ENCODE data around the gene SERPINF2.

The SERPINF2 gene

GRCh38 chr17:1745513-1746020 lies 2.9 kb downstream of the SERPINF2 start:
- no peak for TF ChIP-seq POLR2AphosphoS5 (IDR thresholded peaks at IDR 0.05; ENCODE audit: low read depth, low read length)
- no peak for TF ChIP-seq SPI1 (IDR thresholded peaks at IDR 0.05; ENCODE audit: low read depth, low read length)
- TF ChIP-seq POU2F2 (IDR thresholded peaks at IDR 0.05; ENCODE audit: low read depth, low read length) = no peak
- TF ChIP-seq PAX5 (IDR thresholded peaks at IDR 0.05; ENCODE audit: insufficient read depth, low read length, severe bottlenecking) = no peak
- TF ChIP-seq TAF1 (IDR thresholded peaks at IDR 0.05; ENCODE audit: low read depth, low read length) = no peak
- TF ChIP-seq POLR2A (IDR thresholded peaks at IDR 0.05; ENCODE audit: low read depth, low read length) = no peak
- DNase-seq (ENCODE audit: insufficient read length, low spot score) = no peak

GRCh38 chr17:1746975-1747543 lies 4.4 kb downstream of the SERPINF2 start:
- DNase-seq (ENCODE audit: insufficient read length, low spot score) (no peak), FAIRE-seq (no peak)
- no peak for TF ChIP-seq PAX5 (IDR thresholded peaks at IDR 0.05; ENCODE audit: insufficient read depth, low read length, severe bottlenecking)
- no peak for TF ChIP-seq POLR2A (IDR thresholded peaks at IDR 0.05; ENCODE audit: low read depth, low read length)
- TF ChIP-seq POU2F2 (IDR thresholded peaks at IDR 0.05; ENCODE audit: low read depth, low read length) = no peak
- no peak for TF ChIP-seq POLR2AphosphoS5 (IDR thresholded peaks at IDR 0.05; ENCODE audit: low read depth, low read length)
- TF ChIP-seq TAF1 (IDR thresholded peaks at IDR 0.05; ENCODE audit: low read depth, low read length) = no peak
- no peak for TF ChIP-seq SPI1 (IDR thresholded peaks at IDR 0.05; ENCODE audit: low read depth, low read length)

More at GRCh38 chr17:1745513-1746020, 2.9 kb downstream of the SERPINF2 start:
- no peak for FAIRE-seq

DNA sequence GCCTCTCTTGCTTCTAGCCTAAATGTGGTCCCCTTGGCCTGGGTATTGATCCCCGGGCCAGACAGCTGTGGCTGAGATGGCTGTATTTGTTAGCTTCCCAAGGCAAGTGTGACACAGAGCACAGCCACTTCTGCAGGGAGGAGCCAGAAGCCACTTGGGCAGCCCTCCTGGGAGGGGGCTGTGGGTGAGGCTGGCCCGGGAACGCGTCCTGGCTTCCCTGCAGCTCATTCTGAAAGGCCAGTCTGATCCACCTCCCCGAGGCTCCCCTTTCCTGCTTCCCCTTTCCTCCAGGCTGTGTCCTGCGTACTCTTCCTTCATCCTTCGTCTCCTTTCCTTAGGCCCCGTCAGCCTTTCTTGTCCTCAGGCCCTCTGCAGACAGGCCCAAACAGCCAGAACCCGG lies 8.0 kb downstream of the SERPINF2 start:
- DNase-seq (ENCODE audit: insufficient read length, low spot score) = no peak
- TF ChIP-seq PAX5 (IDR thresholded peaks at IDR 0.05; ENCODE audit: insufficient read depth, low read length, severe bottlenecking) (no peak), SPI1 (IDR thresholded peaks at IDR 0.05; ENCODE audit: low read depth, low read length) (no peak), POU2F2 (IDR thresholded peaks at IDR 0.05; ENCODE audit: low read depth, low read length) (no peak), TAF1 (IDR thresholded peaks at IDR 0.05; ENCODE audit: low read depth, low read length) (no peak), POLR2AphosphoS5 (IDR thresholded peaks at IDR 0.05; ENCODE audit: low read depth, low read length) (no peak), POLR2A (IDR thresholded peaks at IDR 0.05; ENCODE audit: low read depth, low read length) (no peak)

DNA sequence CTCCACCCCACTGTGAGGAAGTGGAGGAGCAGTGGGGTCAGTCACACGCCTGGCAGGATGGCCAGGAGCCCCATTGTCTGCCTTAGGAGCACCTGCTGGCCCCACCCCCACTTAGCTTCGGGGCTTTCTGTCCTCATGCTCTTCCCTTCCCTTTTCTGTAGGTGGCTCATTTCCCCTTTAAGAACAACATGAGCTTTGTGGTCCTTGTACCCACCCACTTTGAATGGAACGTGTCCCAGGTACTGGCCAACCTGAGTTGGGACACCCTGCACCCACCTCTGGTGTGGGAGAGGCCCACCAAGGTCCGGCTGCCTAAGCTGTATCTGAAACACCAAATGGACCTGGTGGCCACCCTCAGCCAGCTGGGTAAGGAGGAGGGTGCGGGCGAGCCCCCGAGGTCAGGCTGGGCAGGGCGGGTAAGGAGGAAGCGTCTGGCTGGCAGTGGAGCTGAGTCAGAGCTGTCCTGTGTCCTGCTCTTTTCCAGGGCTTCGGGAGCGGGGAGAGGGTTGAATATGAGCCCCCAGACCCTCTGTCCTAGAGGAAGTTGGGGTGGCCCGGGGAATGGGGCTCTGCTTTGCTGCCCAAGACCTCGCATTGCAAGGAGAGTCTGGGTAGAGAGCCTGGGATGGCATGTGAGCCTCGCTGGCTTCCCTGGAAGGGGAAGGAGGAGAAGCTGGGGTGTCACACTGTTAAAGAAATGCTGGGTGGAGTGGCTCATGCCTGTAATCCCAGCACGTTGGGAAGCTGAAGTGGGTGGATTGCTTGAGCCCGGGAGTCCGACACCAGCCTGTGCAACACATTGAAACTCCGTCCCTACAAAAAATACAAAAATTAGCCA lies 10.0 kb downstream of the SERPINF2 start:
- DNase-seq (ENCODE audit: insufficient read length, low spot score) = peak; percentile 63
- TF ChIP-seq PAX5 (IDR thresholded peaks at IDR 0.05; ENCODE audit: insufficient read depth, low read length, severe bottlenecking) (no peak), POLR2AphosphoS5 (IDR thresholded peaks at IDR 0.05; ENCODE audit: low read depth, low read length) (no peak), TAF1 (IDR thresholded peaks at IDR 0.05; ENCODE audit: low read depth, low read length) (no peak), POLR2A (IDR thresholded peaks at IDR 0.05; ENCODE audit: low read depth, low read length) (no peak), POU2F2 (IDR thresholded peaks at IDR 0.05; ENCODE audit: low read depth, low read length) (no peak), SPI1 (IDR thresholded peaks at IDR 0.05; ENCODE audit: low read depth, low read length) (peak; percentile 63)
- FAIRE-seq = peak; percentile 72

More for the DNA sequence above, 8.0 kb downstream of the SERPINF2 start:
- FAIRE-seq = no peak

DNA sequence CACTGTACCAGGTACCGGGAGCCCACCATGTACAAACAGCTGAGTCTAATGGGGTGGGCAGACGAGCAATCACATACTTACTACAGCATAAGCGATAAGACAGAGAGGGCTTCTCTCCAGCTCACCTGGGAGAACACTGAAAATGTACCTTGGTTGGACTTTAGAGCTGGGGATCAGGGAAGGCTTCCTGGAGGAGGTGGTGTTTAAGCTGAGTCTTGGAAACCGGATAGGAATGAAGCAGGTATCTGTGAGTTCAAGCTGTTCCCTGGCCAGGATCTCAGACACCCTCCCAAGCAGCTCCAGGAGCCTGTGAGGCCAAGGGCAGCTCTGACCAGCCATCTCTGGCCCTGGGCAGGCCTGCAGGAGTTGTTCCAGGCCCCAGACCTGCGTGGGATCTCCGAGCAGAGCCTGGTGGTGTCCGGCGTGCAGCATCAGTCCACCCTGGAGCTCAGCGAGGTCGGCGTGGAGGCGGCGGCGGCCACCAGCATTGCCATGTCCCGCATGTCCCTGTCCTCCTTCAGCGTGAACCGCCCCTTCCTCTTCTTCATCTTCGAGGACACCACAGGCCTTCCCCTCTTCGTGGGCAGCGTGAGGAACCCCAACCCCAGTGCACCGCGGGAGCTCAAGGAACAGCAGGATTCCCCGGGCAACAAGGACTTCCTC lies 11.2 kb downstream of the SERPINF2 start:
- FAIRE-seq (no peak), DNase-seq (ENCODE audit: insufficient read length, low spot score) (no peak)
- TF ChIP-seq POLR2AphosphoS5 (IDR thresholded peaks at IDR 0.05; ENCODE audit: low read depth, low read length) (no peak), POLR2A (IDR thresholded peaks at IDR 0.05; ENCODE audit: low read depth, low read length) (no peak), PAX5 (IDR thresholded peaks at IDR 0.05; ENCODE audit: insufficient read depth, low read length, severe bottlenecking) (no peak), TAF1 (IDR thresholded peaks at IDR 0.05; ENCODE audit: low read depth, low read length) (no peak), SPI1 (IDR thresholded peaks at IDR 0.05; ENCODE audit: low read depth, low read length) (no peak), POU2F2 (IDR thresholded peaks at IDR 0.05; ENCODE audit: low read depth, low read length) (no peak)

- FAIRE-seq (no peak), DNase-seq (ENCODE audit: insufficient read length, low spot score) (no peak)
- TF ChIP-seq TAF1 (IDR thresholded peaks at IDR 0.05; ENCODE audit: low read depth, low read length) = no peak
- TF ChIP-seq SPI1 (IDR thresholded peaks at IDR 0.05; ENCODE audit: low read depth, low read length) = no peak
- TF ChIP-seq POLR2AphosphoS5 (IDR thresholded peaks at IDR 0.05; ENCODE audit: low read depth, low read length) = no peak
- no peak for TF ChIP-seq POU2F2 (IDR thresholded peaks at IDR 0.05; ENCODE audit: low read depth, low read length)
- TF ChIP-seq PAX5 (IDR thresholded peaks at IDR 0.05; ENCODE audit: insufficient read depth, low read length, severe bottlenecking) = no peak
- no peak for TF ChIP-seq POLR2A (IDR thresholded peaks at IDR 0.05; ENCODE audit: low read depth, low read length)
Measured at GRCh38 chr17:1754430-1755112, 11.9 kb downstream of the SERPINF2 start.

- TF ChIP-seq TAF1 (IDR thresholded peaks at IDR 0.05; ENCODE audit: low read depth, low read length) = no peak
- TF ChIP-seq SPI1 (IDR thresholded peaks at IDR 0.05; ENCODE audit: low read depth, low read length) = no peak
- TF ChIP-seq POU2F2 (IDR thresholded peaks at IDR 0.05; ENCODE audit: low read depth, low read length) = no peak
- TF ChIP-seq PAX5 (IDR thresholded peaks at IDR 0.05; ENCODE audit: insufficient read depth, low read length, severe bottlenecking) = no peak
- TF ChIP-seq POLR2AphosphoS5 (IDR thresholded peaks at IDR 0.05; ENCODE audit: low read depth, low read length) = no peak
- TF ChIP-seq POLR2A (IDR thresholded peaks at IDR 0.05; ENCODE audit: low read depth, low read length) = no peak
- DNase-seq (ENCODE audit: insufficient read length, low spot score) = no peak
- FAIRE-seq = no peak
Measured at GRCh38 chr17:1755252-1755826, 12.7 kb downstream of the SERPINF2 start.

DNA sequence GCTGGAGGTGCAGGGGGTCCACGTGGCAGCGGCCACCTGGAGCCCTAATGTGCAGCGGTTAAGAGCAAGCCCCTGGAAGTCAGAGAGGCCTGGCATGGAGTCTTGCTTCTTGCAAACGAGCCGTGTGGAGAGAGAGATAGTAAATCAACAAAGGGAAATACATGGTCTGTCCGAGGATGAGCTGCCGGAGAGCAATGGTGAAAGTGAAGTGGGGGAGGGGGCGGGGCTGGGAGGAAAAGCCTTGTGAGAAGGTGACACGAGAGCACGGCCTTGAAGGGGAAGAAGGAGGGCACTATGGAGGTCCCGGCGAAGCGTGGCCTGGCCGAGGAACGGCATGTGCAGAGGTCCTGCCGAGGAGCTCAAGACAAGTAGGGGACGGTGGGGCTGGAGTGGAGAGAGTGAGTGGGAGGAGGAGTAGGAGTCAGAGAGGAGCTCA lies 13.2 kb downstream of the SERPINF2 start:
- DNase-seq (ENCODE audit: insufficient read length, low spot score) (no peak), FAIRE-seq (no peak)
- TF ChIP-seq POLR2A (IDR thresholded peaks at IDR 0.05; ENCODE audit: low read depth, low read length) (no peak), POU2F2 (IDR thresholded peaks at IDR 0.05; ENCODE audit: low read depth, low read length) (no peak), PAX5 (IDR thresholded peaks at IDR 0.05; ENCODE audit: insufficient read depth, low read length, severe bottlenecking) (no peak), TAF1 (IDR thresholded peaks at IDR 0.05; ENCODE audit: low read depth, low read length) (no peak), SPI1 (IDR thresholded peaks at IDR 0.05; ENCODE audit: low read depth, low read length) (no peak)

Measured in GM12891 (cell line).